SK-N-MC (cell line): ENCODE data around the gene MRPL11.

Experiments used
- DNase-seq: peaks from one replicate; pipeline ENCODE4 v3.0.0-alpha.2; 2011; ENCODE audit warnings: low read depth, low spot score
- H3K27ac ChIP-seq: fragments of 200-600 bp; sonication (generic); 2 replicates; pipeline ENCODE4 v1.5.1; 2016; ENCODE audit warnings: mixed run types
- H3K36me3 ChIP-seq: fragments of 200-600 bp; sonication (generic); 2 replicates; pipeline ENCODE4 v1.6.1; 2017; ENCODE audit warnings: antibody characterized with exemption, low read length, mixed read lengths; ENCODE audit not compliant: insufficient read depth
- H3K4me3 ChIP-seq: fragments of 200-600 bp; sonication (generic); 2 replicates; pipeline ENCODE4 v1.5.1; 2016
- H3K9ac ChIP-seq: fragments of 200-600 bp; sonication (generic); 2 replicates; pipeline ENCODE4 v1.8.0; 2017; ENCODE audit warnings: mixed run types, mixed read lengths; ENCODE audit not compliant: insufficient read length
- H3K9me3 ChIP-seq: fragments of 200-600 bp; sonication (generic); 2 replicates; pipeline ENCODE4 v1.6.1; 2017; ENCODE audit warnings: low read depth, mild to moderate bottlenecking, antibody characterized with exemption, low read length, moderate library complexity, mixed read lengths
- EZH2 ChIP-seq: fragments of 200-600 bp; sonication (generic); IDR thresholded peaks from one replicate; pipeline ENCODE4 v1.6.1; 2017; ENCODE audit warnings: antibody characterized with exemption
- FOXP2 ChIP-seq: optimal IDR thresholded peaks from 2 replicates; pipeline ENCODE3; 2011; ENCODE audit warnings: mild to moderate bottlenecking, moderate library complexity; ENCODE audit not compliant: insufficient read depth; ENCODE audit errors: extremely low read length, control extremely low read depth
- POLR2AphosphoS5 ChIP-seq: IDR thresholded peaks from 2 replicates; pipeline ENCODE4 v1.6.1; 2012; ENCODE audit warnings: mild to moderate bottlenecking, low read depth, low read length, borderline replicate concordance

MRPL11 gene

DNA sequence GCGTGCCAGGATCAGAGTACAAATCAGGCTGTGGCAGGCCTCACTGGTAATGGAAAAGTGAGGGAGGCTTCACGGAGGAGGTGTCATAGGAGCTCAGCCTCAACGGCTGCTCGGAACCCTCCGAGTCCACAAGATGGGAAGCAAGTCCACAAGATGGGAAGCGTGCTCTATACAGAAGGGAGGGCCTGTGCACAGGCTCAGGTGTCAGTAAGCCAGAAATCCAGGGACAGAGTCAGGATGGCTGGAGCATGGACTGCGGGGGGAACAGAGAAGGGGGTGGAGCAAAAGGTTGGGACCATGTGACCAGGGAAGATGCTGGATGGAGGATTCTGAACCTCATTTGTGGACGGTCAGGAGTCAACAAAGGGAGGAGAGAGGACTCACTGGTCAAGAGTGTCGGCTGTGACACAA lies 38.2 kb upstream of the MRPL11 start:
- DNase-seq, result no peak
- TF ChIP-seq EZH2, result no peak
- no peak for TF ChIP-seq POLR2AphosphoS5
- no peak for TF ChIP-seq FOXP2
- H3K9me3 ChIP-seq, result no peaks in the 10 kb centered on the region
- H3K4me3 ChIP-seq, result no peak overlapping the region
- H3K9ac ChIP-seq, result no peak overlapping the region
- no peaks in the 10 kb centered on the region for H3K36me3 ChIP-seq
- no peak overlapping the region for H3K27ac ChIP-seq

DNA sequence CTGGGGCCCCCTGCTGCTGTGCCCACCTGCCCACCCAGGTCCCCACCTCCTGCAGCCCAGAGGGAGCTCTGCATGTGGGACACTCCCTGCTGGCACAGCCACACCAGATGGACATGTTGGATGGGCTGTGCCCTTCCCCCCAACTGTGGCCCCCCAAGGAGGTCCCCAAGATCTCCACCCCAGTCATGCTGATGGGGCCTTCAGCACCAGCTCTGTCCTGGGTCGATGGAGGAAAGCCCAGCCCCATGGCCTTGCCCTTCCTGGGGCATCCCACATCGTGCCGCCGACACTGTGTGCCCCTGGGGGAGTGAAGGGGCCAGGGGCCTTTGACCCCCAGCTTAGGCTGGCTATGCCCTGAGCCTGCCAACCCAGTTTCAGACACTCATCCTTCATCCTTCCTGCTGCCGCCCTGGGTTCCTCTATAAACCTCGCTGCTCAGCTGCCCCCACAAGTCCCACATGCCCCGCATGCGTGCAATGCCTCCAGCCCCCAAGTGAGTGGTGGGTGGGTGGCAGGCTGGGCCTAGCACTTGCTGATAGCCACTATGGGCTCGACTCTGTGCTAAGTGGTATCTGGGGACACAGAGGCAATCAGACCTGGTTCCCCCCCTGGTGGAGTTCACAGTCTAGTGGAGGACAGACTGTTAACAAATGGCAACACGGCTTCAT lies 37.7 kb upstream of the MRPL11 start:
- Histone ChIP-seq H3K4me3 (no peak overlapping the region), H3K9me3 (no peaks in the 10 kb centered on the region), H3K9ac (no peak overlapping the region), H3K36me3 (no peaks in the 10 kb centered on the region), H3K27ac (no peak overlapping the region)
- TF ChIP-seq POLR2AphosphoS5 (no peak), FOXP2 (no peak), EZH2 (no peak)
- no peak for DNase-seq

DNA sequence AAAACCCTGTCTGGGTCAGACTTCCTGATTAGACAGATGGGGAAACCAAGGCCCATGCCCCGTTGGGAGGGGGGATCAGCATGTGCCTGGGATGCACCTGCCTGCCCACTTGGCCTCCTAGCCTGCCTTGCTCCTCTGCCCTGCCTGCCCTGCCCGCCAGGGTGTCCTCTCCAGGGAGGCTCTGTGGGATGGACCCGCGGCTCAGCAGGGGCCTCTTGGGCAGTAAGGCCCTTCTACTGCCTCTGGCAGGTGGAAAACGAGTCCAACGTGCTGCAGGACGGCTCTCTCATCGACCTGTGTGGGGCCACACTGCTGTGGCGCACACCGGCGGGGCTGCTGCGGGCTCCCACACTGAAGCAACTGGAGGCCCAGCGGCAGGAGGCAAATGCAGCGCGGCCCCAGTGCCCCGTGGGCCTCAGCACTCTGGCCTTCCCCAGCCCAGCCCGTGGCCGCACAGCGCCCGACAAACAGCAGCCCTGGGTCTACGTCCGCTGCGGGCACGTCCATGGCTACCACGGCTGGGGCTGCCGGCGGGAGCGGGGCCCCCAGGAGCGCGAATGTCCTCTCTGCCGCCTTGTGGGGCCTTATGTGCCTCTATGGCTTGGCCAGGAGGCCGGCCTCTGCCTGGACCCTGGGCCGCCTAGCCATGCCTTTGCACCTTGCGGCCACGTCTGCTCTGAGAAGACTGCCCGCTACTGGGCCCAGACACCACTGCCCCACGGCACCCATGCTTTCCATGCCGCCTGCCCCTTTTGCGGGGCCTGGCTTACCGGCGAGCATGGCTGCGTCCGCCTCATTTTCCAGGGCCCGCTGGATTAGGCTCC lies 36.9 kb upstream of the MRPL11 start:
- no peak overlapping the region for H3K9ac ChIP-seq
- H3K4me3 ChIP-seq, result no peak overlapping the region
- no peak for DNase-seq
- no peaks in the 10 kb centered on the region for H3K36me3 ChIP-seq
- H3K27ac ChIP-seq, result no peak overlapping the region
- TF ChIP-seq EZH2 (no peak), FOXP2 (no peak), POLR2AphosphoS5 (no peak)
- no peaks in the 10 kb centered on the region for H3K9me3 ChIP-seq

DNA sequence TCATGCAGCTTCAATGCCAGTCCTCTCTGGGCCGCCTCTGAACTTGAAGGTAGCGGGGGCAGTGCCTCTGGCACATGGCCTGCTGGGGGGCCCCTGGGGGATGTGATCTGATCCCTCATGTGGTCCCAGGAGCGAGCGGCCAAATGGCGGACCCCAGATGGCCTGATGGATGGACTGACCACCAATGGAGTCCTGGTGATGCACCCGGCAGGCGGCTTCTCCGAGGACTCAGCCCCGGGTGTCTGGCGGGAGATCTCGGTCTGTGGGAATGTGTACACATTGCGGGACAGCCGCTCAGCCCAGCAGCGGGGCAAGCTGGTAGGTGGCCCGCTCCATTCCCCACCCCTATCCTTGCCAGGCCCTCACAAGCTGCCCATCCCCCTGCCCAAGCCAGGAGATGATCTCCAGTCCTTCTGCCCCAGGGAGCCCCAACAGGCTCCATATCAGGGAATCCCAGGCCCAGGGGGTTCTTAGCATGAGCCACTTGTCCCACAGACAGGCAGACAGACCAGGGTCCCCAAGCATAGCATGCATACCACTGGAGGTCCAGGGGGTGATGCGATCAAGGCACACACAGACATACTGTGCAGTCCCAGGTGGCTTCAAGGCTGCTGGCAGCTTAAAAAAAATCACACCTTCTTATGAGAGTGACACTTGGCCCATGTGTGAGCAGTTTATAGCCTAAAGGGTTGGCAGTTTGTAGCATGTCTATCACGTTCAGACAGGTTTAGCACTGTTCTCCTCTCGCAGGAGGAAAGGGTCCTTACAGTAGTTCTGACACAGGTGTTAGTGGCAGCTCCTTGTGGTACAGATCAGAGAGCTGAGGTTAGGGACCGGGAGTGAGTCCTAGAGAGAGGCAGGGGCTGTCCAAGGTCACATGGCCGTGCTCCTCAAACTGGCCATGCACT lies 35.2 kb upstream of the MRPL11 start:
- no peak overlapping the region for H3K9ac ChIP-seq
- TF ChIP-seq FOXP2, result no peak
- TF ChIP-seq POLR2AphosphoS5, result no peak
- TF ChIP-seq EZH2, result no peak

DNA sequence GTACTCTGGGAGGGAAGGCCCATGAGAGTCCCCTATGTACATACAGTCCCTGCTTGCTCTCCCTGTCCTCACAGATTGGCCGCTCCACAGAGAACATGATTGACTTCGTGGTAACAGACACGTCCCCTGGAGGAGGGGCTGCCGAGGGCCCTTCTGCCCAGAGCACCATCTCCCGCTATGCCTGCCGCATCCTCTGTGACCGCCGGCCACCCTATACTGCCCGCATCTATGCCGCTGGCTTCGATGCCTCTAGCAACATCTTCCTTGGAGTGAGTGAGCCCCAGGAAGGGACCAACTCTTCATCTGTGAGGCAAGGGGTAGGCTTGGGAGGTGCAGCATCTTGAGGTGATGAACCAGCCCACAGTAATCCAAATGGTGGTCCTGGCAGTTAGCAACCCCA lies 34.5 kb upstream of the MRPL11 start:
- DNase-seq, result no peak
- TF ChIP-seq POLR2AphosphoS5, result no peak
- TF ChIP-seq EZH2, result no peak
- TF ChIP-seq FOXP2, result no peak
- Histone ChIP-seq H3K9me3 (no peaks in the 10 kb centered on the region), H3K4me3 (no peak overlapping the region), H3K27ac (no peak overlapping the region), H3K9ac (no peak overlapping the region), H3K36me3 (no peaks in the 10 kb centered on the region)

More for the DNA sequence above, 35.2 kb upstream of the MRPL11 start:
- no peaks in the 10 kb centered on the region for H3K36me3 ChIP-seq
- H3K9me3 ChIP-seq, result no peaks in the 10 kb centered on the region
- H3K4me3 ChIP-seq, result no peak overlapping the region
- no peak overlapping the region for H3K27ac ChIP-seq
- no peak for DNase-seq

DNA sequence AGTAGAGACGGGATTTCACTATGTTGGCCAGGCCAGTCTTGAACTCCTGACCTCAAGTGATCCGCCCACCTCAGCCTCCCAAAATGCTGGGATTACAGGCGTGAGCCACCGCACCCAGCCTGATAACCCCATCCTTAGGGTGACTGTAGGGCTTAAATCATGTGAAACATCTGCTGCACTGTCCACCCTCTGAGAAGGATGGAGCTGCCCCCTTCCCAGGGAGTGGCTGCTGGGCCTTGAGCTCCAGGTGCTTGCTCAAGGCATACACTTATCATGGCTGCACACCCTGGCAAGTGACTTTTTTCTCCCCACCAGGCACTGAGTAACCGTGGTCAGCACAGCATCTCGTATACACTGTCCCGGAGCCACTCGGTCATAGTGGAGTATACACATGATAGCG lies 33.4 kb upstream of the MRPL11 start:
- Histone ChIP-seq H3K27ac (no peak overlapping the region), H3K4me3 (no peak overlapping the region), H3K9ac (no peak overlapping the region), H3K9me3 (no peaks in the 10 kb centered on the region), H3K36me3 (no peaks in the 10 kb centered on the region)
- no peak for TF ChIP-seq FOXP2
- TF ChIP-seq EZH2, result no peak
- TF ChIP-seq POLR2AphosphoS5, result no peak
- no peak for DNase-seq

DNA sequence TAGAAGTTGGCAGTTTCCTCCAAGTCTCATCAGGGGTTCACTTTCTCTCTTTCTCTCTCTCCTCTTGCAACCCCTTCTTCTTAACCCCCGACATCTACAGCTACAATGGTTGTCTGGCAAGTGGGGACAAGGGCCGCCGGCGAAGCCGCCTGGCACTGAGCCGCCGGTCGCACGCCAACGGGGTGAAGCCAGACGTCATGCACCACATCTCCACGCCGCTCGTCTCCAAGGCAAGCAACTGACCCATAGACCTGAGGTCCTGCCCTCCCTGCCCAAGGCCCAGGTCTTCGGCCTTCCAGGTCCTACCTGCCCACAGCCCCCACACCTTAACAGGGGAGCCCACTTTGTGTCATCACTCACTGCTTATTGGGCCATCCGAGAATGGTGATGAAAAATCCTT lies 32.5 kb upstream of the MRPL11 start:
- no peak overlapping the region for H3K9ac ChIP-seq
- H3K27ac ChIP-seq, result no peak overlapping the region
- no peak overlapping the region for H3K4me3 ChIP-seq
- no peaks in the 10 kb centered on the region for H3K9me3 ChIP-seq
- no peaks in the 10 kb centered on the region for H3K36me3 ChIP-seq
- no peak for DNase-seq
- TF ChIP-seq POLR2AphosphoS5 (no peak), EZH2 (no peak), FOXP2 (no peak)

DNA sequence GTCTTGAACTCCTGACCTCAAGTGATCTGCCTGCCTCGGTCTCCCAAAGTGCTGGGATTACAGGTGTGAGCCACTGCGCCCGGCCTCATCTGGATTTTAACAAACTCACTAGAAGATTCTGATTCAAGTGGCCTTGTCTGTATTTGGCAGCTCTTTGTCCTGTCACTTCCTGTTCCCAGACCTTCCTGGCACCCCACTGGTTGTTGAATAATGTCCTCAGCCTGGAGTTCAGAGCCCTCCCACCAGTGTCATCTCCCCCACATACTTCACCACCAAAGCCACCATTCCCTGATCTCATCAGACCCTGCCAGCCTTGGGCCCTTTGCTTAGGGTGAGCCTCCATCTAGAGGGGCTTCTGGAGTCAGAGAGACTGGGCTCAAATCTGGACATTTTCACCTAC lies 31.4 kb upstream of the MRPL11 start:
- H3K4me3 ChIP-seq, result no peak overlapping the region
- no peaks in the 10 kb centered on the region for H3K36me3 ChIP-seq
- no peak overlapping the region for H3K9ac ChIP-seq
- no peaks in the 10 kb centered on the region for H3K9me3 ChIP-seq
- TF ChIP-seq FOXP2 (no peak), POLR2AphosphoS5 (no peak), EZH2 (no peak)
- no peak overlapping the region for H3K27ac ChIP-seq
- DNase-seq, result no peak
